HCT116 (cell line): ENCODE results near the gene SNTG2. TPM values are rescaled to one million over a fixed set of nuclear protein-coding genes. Genes with fewer than 3 reads are reported as not detected.

Source experiments
- ATAC-seq: fragments of 200-7000 bp; cut with Tn5 transposase; 2 replicates; pipeline ENCODE4 v1.9.1; 2020; ENCODE audit warnings: mild to moderate bottlenecking, moderate library complexity
- BruUV-seq: library from RNA; stranded (reverse); fragments of 400-500 nt; replicated peaks from 2 replicates; lab custom pipeline; 2021; lab: Mats Ljungman, UMichigan
- CTCF ChIA-PET: fragments of 300-600 bp; sonication (Branson Sonifier 250); formaldehyde crosslinking; loops from one replicate; lab custom pipeline; 2021; ENCODE audit warnings: antibody characterized with exemption; lab: Charles Lee
- POLR2A ChIA-PET: fragments of 300-600, 350-600 bp; sonication (Branson Sonifier 250); formaldehyde crosslinking; loops from one replicate; lab custom pipeline; 2021; ENCODE audit warnings: antibody characterized with exemption; lab: Charles Lee
- RAD21 ChIA-PET, 2 experiments: fragments of 300-600 bp; sonication (Branson Sonifier 250); formaldehyde crosslinking; loops; one replicate each; lab custom pipeline; 2023; ENCODE audit warnings: low total read pairs in 2 of 2; ENCODE audit not compliant: uncharacterized antibody in 2 of 2, unreplicated experiment in 2 of 2, low non-redundant PET in 1 of 2; lab: Charles Lee
- DNase-seq: peaks from one replicate; pipeline ENCODE4 v3.0.0-alpha.2; 2010; ENCODE audit warnings: low read depth, low spot score
- H2AFZ ChIP-seq: fragments of 200-600 bp; shearing (Covaris generic), sonication (generic); 2 replicates; pipeline ENCODE4 v1.6.1; 2017; ENCODE audit warnings: low read depth, mixed run types, mixed read lengths, antibody characterized with exemption, low read length; ENCODE audit not compliant: poor library complexity, severe bottlenecking
- H3K27ac ChIP-seq: 2 replicates; pipeline ENCODE4 v1.5.1; 2012; ENCODE audit warnings: low read depth, low read length
- H3K27me3 ChIP-seq: fragments of 200-600 bp; sonication (generic); 2 replicates; pipeline ENCODE4 v1.6.1; 2016; ENCODE audit warnings: mixed run types, low read length, mixed read lengths; ENCODE audit not compliant: insufficient read depth
- H3K36me3 ChIP-seq, 2 experiments: fragments of 200-500 bp in 1 of 2; fragments of 200-600 bp in 1 of 2; sonication (Bioruptor generic) in 1 of 2; sonication (generic) in 1 of 2; 2 replicates each; pipeline versions ENCODE4 v1.5.1 to v1.6.1; 2014 to 2016; ENCODE audit warnings: low read length in 2 of 2, inconsistent platforms in 1 of 2, mixed read lengths in 1 of 2, mixed run types in 1 of 2; ENCODE audit not compliant: insufficient read depth in 2 of 2, control insufficient read depth in 1 of 2
- H3K4me1 ChIP-seq, 2 experiments: fragments of 200-600 bp in 1 of 2; sonication (generic) in 1 of 2; 2 replicates each; pipeline versions ENCODE4 v1.5.1 to v1.6.1; 2012 to 2017; ENCODE audit warnings: low read length in 2 of 2, inconsistent platforms in 1 of 2, mild to moderate bottlenecking in 1 of 2, mixed read lengths in 1 of 2, mixed run types in 1 of 2, moderate library complexity in 1 of 2; ENCODE audit not compliant: insufficient read depth in 2 of 2, control insufficient read depth in 1 of 2
- H3K4me2 ChIP-seq: fragments of 200-600 bp; sonication (generic); 2 replicates; pipeline ENCODE4 v1.6.1; 2017; ENCODE audit warnings: mixed run types, low read length, mixed read lengths
- H3K4me3 ChIP-seq, 2 experiments: fragments of 200-600 bp in 1 of 2; sonication (generic) in 1 of 2; replicated peaks in 1 of 2; 2 replicates each; pipeline ENCODE4 v1.5.1; 2011 to 2016; ENCODE audit warnings: low read length in 2 of 2, control low read depth in 1 of 2, low read depth in 1 of 2, mild to moderate bottlenecking in 1 of 2, mixed read lengths in 1 of 2, mixed run types in 1 of 2
- H3K79me2 ChIP-seq: fragments of 200-600 bp; sonication (generic); 2 replicates; pipeline ENCODE4 v1.6.1; 2017; ENCODE audit warnings: mild to moderate bottlenecking, mixed run types, low read length, moderate library complexity, mixed read lengths; ENCODE audit not compliant: insufficient read depth
- H3K9ac ChIP-seq: fragments of 200-600 bp; sonication (generic); 2 replicates; pipeline ENCODE4 v1.6.1; 2016; ENCODE audit warnings: low read length, mixed read lengths
- H3K9me2 ChIP-seq: fragments of 200-600 bp; sonication (generic), shearing (Covaris generic); 2 replicates; pipeline ENCODE4 v1.6.1; 2017; ENCODE audit warnings: mixed run types, mild to moderate bottlenecking, moderate library complexity; ENCODE audit not compliant: insufficient read depth
- H3K9me3 ChIP-seq, 2 experiments: fragments of 200-500 bp in 1 of 2; fragments of 200-600 bp in 1 of 2; sonication (Bioruptor generic) in 1 of 2; sonication (generic) in 1 of 2; 2 replicates each; pipeline ENCODE4 v1.6.1; 2014 to 2017; ENCODE audit warnings: low read length in 2 of 2, mixed read lengths in 2 of 2, inconsistent platforms in 1 of 2, low read depth in 1 of 2, mild to moderate bottlenecking in 1 of 2, mixed run types in 1 of 2, moderate library complexity in 1 of 2; ENCODE audit not compliant: control insufficient read depth in 1 of 2, insufficient read depth in 1 of 2
- H4K20me1 ChIP-seq: fragments of 200-600 bp; sonication (generic), shearing (Covaris generic); 2 replicates; pipeline ENCODE4 v1.6.1; 2017; ENCODE audit warnings: mixed run types, mild to moderate bottlenecking, moderate library complexity; ENCODE audit not compliant: insufficient read depth
- CBX3 ChIP-seq: IDR thresholded peaks from 2 replicates; pipeline ENCODE4 v1.6.1; 2012; ENCODE audit warnings: low read depth
- CTCF ChIP-seq, 3 experiments: fragments of 200-600 bp in 1 of 3; sonication (generic) in 1 of 3; IDR thresholded peaks in 2 of 3; conservative IDR thresholded peaks in 1 of 3; 2 replicates each; pipeline ENCODE4 v1.5.1; 2012 to 2017; ENCODE audit warnings: low read depth in 2 of 3, low read length in 2 of 3, antibody characterized with exemption in 1 of 3, borderline replicate concordance in 1 of 3, control low read depth in 1 of 3, mild to moderate bottlenecking in 1 of 3, mixed read lengths in 1 of 3, mixed run types in 1 of 3, moderate library complexity in 1 of 3; ENCODE audit not compliant: insufficient read depth in 1 of 3
- EGR1 ChIP-seq: IDR thresholded peaks from 2 replicates; pipeline ENCODE4 v1.6.1; 2012; ENCODE audit warnings: low read depth
- EZH2 ChIP-seq: fragments of 200-600 bp; sonication (generic); IDR thresholded peaks from 2 replicates; pipeline ENCODE4 v1.6.1; 2017; ENCODE audit warnings: antibody characterized with exemption, mixed run types
- EZH2phosphoT487 ChIP-seq: fragments of 200-600 bp; IDR thresholded peaks from 2 replicates; pipeline ENCODE4 v1.6.1; 2018; ENCODE audit warnings: antibody characterized with exemption, borderline replicate concordance
- JUND ChIP-seq: IDR thresholded peaks from 2 replicates; pipeline ENCODE4 v1.6.1; 2012
- MAX ChIP-seq: IDR thresholded peaks from 2 replicates; pipeline ENCODE4 v1.6.1; 2012
- POLR2A ChIP-seq: IDR thresholded peaks from 2 replicates; pipeline ENCODE4 v1.7.0; 2011; ENCODE audit warnings: borderline replicate concordance; ENCODE audit not compliant: insufficient read depth, insufficient read length; ENCODE audit errors: extremely low read depth
- POLR2AphosphoS5 ChIP-seq: IDR thresholded peaks from 2 replicates; pipeline ENCODE4 v1.6.1; 2011; ENCODE audit warnings: mild to moderate bottlenecking, low read depth, low read length, moderate library complexity
- RAD21 ChIP-seq: IDR thresholded peaks from 2 replicates; pipeline ENCODE4 v1.6.1; 2012; ENCODE audit warnings: low read depth, mild to moderate bottlenecking
- REST ChIP-seq: IDR thresholded peaks from 2 replicates; pipeline ENCODE4 v1.6.1; 2012; ENCODE audit warnings: low read depth
- SIN3A ChIP-seq: IDR thresholded peaks from 2 replicates; pipeline ENCODE4 v1.6.1; 2012; ENCODE audit warnings: low read depth
- SP1 ChIP-seq: IDR thresholded peaks from 2 replicates; pipeline ENCODE4 v1.6.1; 2012; ENCODE audit warnings: low read depth
- SRF ChIP-seq: IDR thresholded peaks from 2 replicates; pipeline ENCODE4 v1.6.1; 2012; ENCODE audit warnings: low read depth
- TCF7L2 ChIP-seq: IDR thresholded peaks from 2 replicates; pipeline ENCODE4 v1.7.0; 2011; ENCODE audit warnings: borderline replicate concordance, inconsistent platforms; ENCODE audit not compliant: insufficient read depth, insufficient read length; ENCODE audit errors: extremely low read depth
- YY1 ChIP-seq: IDR thresholded peaks from 2 replicates; pipeline ENCODE4 v1.6.1; 2011; ENCODE audit warnings: low read length, low read depth, moderate library complexity, mild to moderate bottlenecking; ENCODE audit not compliant: insufficient replicate concordance; ENCODE audit errors: extremely low read depth
- ZBTB33 ChIP-seq: IDR thresholded peaks from 2 replicates; pipeline ENCODE4 v1.6.1; 2011; ENCODE audit warnings: mild to moderate bottlenecking, low read length, moderate library complexity; ENCODE audit not compliant: insufficient replicate concordance; ENCODE audit errors: extremely low read depth
- intact Hi-C: fragments of 100-400 bp; cut with micrococcal nuclease; formaldehyde crosslinking; loops from 2 replicates; pipeline ENCODE4 v1.10.0; 2022
- total RNA-seq: library from RNA; stranded (reverse); gene quantifications from one replicate; pipeline ENCODE4 v1.2.1, GENCODE V29; 2021; ENCODE audit not compliant: unreplicated experiment

Gene SNTG2
- total RNA-seq, 1 experiment from 2014 or later = not detected

- POLR2A ChIA-PET = no interaction called here
- H3K9me2 ChIP-seq = no peaks in the 10 kb centered on the region
- CTCF ChIA-PET = no interaction called here
- no peaks in the 10 kb centered on the region for H4K20me1 ChIP-seq
- no peaks in the 10 kb centered on the region for H3K4me1 ChIP-seq
- H3K27me3 ChIP-seq = peaks cover 12% of the 10 kb centered on the region; the same call in 1 of the 2 replicates
- H3K9me3 ChIP-seq = no peaks in the 10 kb centered on the region
- no peak overlapping the region for H2AFZ ChIP-seq
- no peaks in the 10 kb centered on the region for H3K36me3 ChIP-seq
- H3K27ac ChIP-seq = no peak overlapping the region
- ATAC-seq (no peak), DNase-seq (no peak)
- intact Hi-C loops = no loop called here
- RAD21 ChIA-PET = no interaction called here
- H3K4me3 ChIP-seq = no peak overlapping the region
- no TSS peak for BruUV-seq
- TF ChIP-seq SIN3A (no peak), SP1 (no peak), TCF7L2 (no peak), POLR2AphosphoS5 (no peak), CBX3 (no peak), EZH2phosphoT487 (no peak), YY1 (no peak), CTCF (IDR thresholded peaks at IDR 0.05 in 2 of 3, conservative IDR thresholded peaks at IDR 0.05 in 1 of 3; ENCODE audit: borderline replicate concordance in 1 of 3, insufficient read depth in 1 of 3, low read depth in 2 of 3, low read length in 2 of 3) (no peak), POLR2A (no peak), JUND (no peak), EZH2 (no peak), RAD21 (no peak), ZBTB33 (no peak), SRF (no peak), REST (no peak), MAX (no peak), EGR1 (no peak)
- no peak overlapping the region for H3K4me2 ChIP-seq
- no peaks in the 10 kb centered on the region for H3K79me2 ChIP-seq
- no peak overlapping the region for H3K9ac ChIP-seq
Observed at GRCh38 chr2:1309507-1309906, 358.9 kb downstream of the SNTG2 start.
